NB4 (cell line): ENCODE results near the gene TMEM127.

Experiments used
- DNase-seq: peaks from one replicate; pipeline ENCODE4 v3.0.0; 2010; ENCODE audit warnings: low read depth
- H3K4me3 ChIP-seq: one replicate; pipeline ENCODE4 v1.5.1; 2011; ENCODE audit warnings: mild to moderate bottlenecking, low read depth, low read length, moderate library complexity
- MYC ChIP-seq: IDR thresholded peaks from 2 replicates; pipeline ENCODE4 v1.6.1; 2011; ENCODE audit warnings: low read depth, low read length
- POLR2A ChIP-seq: IDR thresholded peaks from 2 replicates; pipeline ENCODE4 v1.6.1; 2011; ENCODE audit warnings: mild to moderate bottlenecking; ENCODE audit not compliant: insufficient read length; ENCODE audit errors: extremely low read depth
- TF ChIP-seq, protein P1 (sequence below): IDR thresholded peaks from 2 replicates; pipeline ENCODE4 v1.6.1; 2011; ENCODE audit warnings: low read depth, low read length
- TF ChIP-seq, protein P2 (sequence below): IDR thresholded peaks from one replicate; pipeline ENCODE4 v1.5.1; 2012; ENCODE audit warnings: low read depth, low read length

Gene TMEM127

DNA sequence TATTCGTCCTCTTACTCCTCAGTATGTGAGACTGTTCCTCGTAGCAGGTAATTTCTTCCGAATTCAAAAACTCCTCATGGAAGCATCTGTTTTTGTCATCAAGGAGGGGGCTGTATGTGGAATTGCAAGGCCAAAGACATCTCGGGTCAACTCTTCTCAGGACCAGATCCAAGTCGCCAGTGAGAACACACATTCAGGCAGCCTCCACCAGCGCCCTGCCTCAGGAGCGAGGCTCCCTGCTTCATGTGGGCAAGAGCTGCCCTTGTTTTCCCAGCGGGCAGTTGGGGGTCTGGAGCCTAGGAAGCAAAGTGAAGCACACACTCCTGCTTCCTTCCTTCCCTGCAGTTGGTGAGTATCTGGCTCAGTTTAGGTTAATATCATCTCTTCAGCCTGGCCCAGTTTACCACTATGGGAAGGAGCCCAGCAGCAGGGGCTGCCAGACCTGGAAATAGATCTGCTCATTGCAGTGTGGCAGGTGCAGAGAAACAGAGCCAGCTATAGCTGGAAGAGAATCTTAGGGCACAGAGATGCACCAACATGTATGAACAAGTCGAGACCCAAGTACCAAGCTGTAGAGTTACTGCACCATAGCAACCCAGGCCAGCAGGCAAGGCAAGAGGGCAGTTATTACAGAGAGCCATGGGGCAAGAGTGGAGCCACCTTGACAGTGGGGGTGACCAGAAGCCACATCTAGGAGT, 25.3 kb downstream of the TMEM127 start:
- TF ChIP-seq POLR2A (no peak), MYC (no peak)
- TF ChIP-seq, protein P1, sequence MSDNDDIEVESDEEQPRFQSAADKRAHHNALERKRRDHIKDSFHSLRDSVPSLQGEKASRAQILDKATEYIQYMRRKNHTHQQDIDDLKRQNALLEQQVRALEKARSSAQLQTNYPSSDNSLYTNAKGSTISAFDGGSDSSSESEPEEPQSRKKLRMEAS: no peak
- TF ChIP-seq, protein P2, sequence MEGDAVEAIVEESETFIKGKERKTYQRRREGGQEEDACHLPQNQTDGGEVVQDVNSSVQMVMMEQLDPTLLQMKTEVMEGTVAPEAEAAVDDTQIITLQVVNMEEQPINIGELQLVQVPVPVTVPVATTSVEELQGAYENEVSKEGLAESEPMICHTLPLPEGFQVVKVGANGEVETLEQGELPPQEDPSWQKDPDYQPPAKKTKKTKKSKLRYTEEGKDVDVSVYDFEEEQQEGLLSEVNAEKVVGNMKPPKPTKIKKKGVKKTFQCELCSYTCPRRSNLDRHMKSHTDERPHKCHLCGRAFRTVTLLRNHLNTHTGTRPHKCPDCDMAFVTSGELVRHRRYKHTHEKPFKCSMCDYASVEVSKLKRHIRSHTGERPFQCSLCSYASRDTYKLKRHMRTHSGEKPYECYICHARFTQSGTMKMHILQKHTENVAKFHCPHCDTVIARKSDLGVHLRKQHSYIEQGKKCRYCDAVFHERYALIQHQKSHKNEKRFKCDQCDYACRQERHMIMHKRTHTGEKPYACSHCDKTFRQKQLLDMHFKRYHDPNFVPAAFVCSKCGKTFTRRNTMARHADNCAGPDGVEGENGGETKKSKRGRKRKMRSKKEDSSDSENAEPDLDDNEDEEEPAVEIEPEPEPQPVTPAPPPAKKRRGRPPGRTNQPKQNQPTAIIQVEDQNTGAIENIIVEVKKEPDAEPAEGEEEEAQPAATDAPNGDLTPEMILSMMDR: no peak
- no peak overlapping the region for H3K4me3 ChIP-seq
- DNase-seq: no peak

DNA sequence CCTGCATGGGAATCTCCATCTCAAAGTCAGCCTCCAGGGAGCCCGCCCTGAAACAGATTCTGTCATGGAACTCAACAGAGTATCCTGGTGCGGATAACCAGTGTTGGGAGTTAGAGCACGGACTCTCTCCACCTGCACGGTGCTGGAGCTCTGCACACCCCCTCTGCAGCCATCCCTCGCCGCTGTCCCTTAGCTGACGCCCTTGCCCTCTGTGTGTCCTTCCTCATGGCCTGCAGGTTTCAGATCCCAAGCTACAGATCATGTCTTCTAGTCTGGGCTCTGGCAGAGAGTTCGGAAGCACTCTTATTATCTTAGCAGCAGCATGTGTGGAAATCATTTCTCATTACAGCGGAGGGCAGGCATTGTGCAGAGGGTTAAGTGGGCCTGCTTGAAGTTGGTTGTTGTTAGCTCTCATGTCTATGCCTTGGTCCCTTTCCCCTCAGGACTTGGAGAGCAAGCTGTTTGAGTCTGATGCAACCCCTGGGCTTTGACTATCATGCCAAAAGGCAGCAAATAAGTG, 26.0 kb downstream of the TMEM127 start:
- H3K4me3 ChIP-seq: no peak overlapping the region
- TF ChIP-seq, protein P1: no peak
- TF ChIP-seq MYC: no peak
- TF ChIP-seq, protein P2: no peak
- no peak for TF ChIP-seq POLR2A
- DNase-seq: no peak

DNA sequence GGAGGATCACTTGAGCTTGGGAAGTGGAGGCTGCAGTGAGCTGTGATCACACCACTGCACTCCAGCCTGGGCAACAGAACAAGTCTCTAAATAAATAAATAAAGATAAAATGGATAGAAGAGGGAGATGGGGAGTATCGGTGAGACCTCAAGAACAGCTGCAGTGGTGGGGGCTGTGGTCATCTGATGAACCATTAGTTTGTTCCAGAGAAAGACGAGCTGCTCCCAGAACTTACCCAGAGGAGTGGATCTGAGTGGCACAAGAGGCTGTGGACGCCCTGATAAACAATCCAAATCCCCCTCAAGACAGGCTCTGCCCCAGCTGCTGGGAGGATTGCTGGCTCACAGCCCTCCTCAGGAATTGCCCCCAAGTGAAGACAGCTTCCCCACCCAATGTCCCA, 26.7 kb downstream of the TMEM127 start:
- no peak overlapping the region for H3K4me3 ChIP-seq
- no peak for DNase-seq
- TF ChIP-seq, protein P2: no peak
- TF ChIP-seq, protein P1: no peak
- TF ChIP-seq MYC: no peak
- no peak for TF ChIP-seq POLR2A

- DNase-seq: no peak
- H3K4me3 ChIP-seq: no peak overlapping the region
- TF ChIP-seq POLR2A (no peak), MYC (no peak)
- TF ChIP-seq, protein P2: no peak
- TF ChIP-seq, protein P1: no peak
Measured at GRCh38 chr2:96238266-96238665, 27.5 kb downstream of the TMEM127 start.

DNA sequence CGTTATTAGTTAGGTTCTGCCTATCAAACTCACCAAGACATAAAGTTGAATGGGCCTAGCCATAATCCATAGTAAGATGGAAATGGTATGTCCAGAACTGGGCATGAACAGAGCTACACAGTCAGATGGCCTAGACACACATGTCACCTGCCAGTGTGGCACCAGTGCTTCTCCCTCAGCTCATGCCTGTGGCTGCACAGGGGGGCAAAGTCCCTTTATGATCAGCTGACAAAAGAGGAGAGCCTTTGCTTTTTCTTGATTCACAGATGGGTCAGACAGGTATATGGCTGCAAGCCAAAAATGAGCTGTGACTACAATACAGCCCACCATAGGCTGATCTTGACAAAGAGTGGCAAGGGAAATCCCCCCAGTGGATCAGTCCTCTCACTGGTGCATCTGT, 28.9 kb downstream of the TMEM127 start:
- DNase-seq: no peak
- no peak overlapping the region for H3K4me3 ChIP-seq
- TF ChIP-seq, protein P2: no peak
- no peak for TF ChIP-seq MYC
- TF ChIP-seq, protein P1: no peak
- TF ChIP-seq POLR2A: no peak

DNA sequence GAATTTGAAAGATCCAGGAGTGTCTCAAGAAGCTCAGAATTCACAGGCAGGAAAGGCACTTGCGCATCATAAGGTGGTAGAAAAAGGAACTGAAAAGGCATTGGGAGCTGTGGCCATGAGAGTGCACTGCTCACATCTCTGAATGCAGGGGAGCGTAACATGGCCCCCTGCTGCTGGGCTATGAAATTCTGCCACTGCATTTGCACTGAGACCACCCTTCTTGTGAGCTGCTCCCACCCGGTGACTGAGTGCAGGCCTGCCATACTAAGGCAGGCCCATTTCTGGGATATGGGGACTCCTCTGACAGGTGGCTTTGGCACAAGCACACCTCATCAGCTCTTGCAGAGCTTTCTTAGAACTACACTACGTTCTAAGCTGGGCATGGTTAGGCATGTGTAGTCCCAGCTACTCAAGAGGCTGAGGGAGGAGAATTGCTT, 31.9 kb downstream of the TMEM127 start:
- peak; percentile 48 for DNase-seq
- TF ChIP-seq POLR2A: no peak
- TF ChIP-seq, protein P2: no peak
- TF ChIP-seq, protein P1: no peak
- TF ChIP-seq MYC: no peak
- no peak overlapping the region for H3K4me3 ChIP-seq
